Measurements from ENCODE around the gene NOP14. TPM values are rescaled to one million over a fixed set of nuclear protein-coding genes. Genes with fewer than 3 reads are reported as not detected.
"Not testable (repeated sequence)": the region's sequence is repeated elsewhere in the genome, so short reads cannot be mapped to it uniquely, and the experiment has no call there.

The NOP14 gene
- total RNA-seq, 1 donor, result 11.3 TPM

DNA sequence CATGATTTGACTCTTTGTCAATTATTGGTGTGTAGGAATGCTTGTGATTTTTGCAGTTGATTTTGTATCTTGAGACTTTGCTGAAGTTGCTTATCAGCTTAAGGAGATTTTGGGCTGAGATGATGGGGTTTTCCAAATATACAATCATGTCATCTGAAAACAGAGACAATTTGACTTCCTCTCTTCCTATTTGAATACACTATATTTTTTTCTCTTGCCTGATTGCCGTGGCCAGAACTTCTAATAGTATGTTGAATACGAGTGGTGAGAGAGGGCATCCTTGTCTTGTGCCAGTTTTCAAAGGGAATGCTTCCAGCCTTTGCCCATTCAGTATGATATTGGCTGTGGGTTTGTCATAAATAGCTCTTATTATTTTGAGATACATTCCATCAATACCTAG is 44.9 kb downstream of the NOP14 start:
- DNase-seq (ENCODE audit: low read depth in 2 of 3, low spot score in 2 of 3), result not testable (repeated sequence)

DNA sequence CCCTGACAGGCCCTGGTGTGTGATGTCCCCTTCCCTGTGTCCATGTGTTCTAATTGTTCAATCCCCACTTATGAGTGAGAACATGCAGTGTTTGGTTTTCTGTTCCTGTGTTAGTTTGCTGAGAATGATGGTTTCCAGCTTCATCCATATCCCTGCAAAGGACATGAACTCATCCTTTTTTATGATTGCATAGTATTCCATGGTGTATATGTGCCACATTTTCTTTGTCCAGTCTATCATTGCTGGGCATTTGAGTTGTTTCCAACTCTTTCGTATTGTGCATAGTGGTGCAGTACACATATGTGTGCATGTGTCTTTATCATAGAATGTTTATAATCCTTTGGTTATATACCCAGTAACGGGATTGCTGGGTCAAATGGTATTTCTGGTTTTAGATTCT is 46.5 kb downstream of the NOP14 start:
- DNase-seq (ENCODE audit: low read depth in 2 of 3, low spot score in 2 of 3), result not testable (repeated sequence)

DNA sequence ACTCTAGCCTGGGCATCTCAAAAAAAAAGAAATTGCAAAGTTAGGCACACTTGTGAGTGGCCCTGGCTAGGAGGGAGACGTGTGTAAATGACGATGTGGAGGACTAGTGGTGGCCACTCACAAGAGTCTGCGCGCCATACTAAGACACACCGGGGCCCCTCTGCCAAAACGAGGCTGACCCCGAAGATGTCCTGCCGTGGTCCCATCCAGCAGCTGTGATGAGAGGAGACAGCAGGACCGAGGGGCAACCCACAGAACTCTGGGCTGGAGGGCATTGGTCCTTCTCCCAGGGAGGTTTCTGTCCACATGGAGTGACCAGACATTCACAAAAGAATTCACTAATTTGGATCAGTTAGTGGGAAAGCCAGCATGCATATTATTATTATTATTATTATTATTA is 47.4 kb downstream of the NOP14 start:
- no peak for DNase-seq (ENCODE audit: low read depth in 2 of 3, low spot score in 2 of 3)

DNA sequence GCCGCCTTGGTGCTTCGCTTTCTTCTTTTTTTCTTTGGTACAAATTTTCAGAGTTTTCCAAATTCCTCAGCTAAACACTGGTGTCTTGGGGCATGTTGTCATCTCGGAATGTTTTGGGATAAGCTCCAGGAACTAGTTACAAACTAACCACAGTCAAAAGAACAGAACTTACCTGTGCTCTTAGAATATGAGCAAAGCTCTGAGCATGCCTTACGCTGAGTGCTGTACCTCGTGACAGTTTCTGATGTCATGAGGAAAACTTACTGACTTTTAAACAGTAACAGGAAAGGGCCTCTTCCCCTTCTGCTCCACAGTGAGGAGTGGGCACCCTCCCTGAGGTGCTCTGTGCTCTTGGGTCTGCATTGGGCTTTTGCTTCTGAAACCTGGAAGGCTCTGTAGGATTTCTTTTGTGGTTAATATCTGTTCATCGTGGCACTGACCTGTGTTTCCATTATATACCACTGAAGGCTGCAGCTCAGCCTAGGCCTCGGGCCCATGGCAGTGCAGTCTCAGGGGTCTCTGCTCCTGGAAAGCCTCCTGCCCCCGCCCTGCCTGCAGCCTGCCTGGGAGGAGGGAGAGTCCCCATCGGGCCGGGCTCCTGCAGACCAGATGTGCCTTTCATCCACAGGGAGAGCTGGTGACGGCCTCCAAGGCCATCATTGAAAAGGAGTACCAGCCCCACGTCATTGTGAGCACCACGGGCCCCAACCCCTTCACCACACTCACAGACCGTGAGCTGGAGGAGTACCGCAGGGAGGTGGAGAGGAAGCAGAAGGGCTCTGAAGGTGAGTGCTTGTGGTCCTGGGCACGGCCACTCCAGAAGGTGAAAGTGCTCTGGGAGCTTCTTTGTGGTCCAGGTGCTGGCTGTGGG is 48.7 kb downstream of the NOP14 start:
- DNase-seq (ENCODE audit: low read depth in 2 of 3, low spot score in 2 of 3), result peak in 2 of 3 donors; percentile 42 to 78

DNA sequence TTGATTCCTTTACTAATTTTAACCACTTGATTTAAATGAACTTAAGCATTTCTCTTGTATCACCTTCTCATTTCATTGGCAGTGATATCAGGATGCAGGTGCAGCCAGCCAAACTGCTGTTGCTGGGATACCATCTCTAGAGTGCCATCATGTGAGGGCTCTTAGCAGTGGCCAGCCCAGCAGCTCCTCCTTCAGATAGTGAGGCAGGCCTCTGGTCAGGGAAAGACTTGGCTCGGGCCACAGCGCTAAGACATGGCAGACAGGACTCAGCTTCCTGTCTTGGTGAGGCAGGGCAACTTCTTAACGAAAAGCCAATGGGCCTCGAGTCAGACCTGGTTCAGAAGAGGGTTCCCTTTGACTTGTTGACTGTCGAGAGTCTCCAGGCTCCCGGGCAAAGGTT is 50.0 kb downstream of the NOP14 start:
- DNase-seq (ENCODE audit: low read depth in 2 of 3, low spot score in 2 of 3), result no peak

DNA sequence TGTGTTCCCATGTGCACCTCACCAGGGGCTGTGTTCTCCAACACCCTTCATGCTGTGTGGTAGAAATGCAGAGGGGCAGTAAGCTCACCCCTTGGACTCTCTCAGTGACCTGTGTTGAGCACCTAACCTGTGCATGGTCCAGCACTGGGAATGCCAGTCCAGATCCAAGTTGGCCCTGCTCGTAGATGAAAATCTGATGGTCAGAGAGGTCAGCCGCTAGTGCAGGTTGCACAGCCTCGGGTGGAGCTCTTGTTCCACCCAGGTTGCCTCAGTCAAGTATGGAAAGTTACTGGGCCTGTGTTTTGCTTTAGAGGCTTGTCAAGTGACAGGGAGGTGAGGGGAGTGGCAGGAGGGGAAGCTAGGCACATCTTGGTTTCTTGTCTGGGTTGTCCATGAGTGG is 51.3 kb downstream of the NOP14 start:
- no peak for DNase-seq (ENCODE audit: low read depth in 2 of 3, low spot score in 2 of 3)

DNA sequence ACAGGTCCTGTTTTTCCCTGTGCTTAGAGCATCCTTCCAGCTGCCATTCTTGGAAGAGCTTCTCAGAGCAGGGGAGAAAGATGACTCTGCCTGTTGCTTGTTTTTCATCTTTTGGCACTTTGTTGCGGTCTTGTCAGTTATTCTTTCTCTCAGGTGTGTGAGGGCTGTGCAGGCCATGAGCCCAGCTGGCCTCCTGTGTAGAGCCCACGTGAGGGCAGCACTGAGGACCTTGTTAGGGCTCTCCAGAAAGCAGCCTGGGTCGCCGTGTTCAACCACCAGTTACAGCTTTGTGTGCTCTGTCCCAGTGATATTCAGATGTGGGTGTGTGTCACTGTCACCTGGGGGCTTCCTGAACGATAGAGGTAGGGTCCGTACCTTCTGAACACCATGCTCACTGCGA is 52.8 kb downstream of the NOP14 start:
- no peak for DNase-seq (ENCODE audit: low read depth in 2 of 3, low spot score in 2 of 3)

DNA sequence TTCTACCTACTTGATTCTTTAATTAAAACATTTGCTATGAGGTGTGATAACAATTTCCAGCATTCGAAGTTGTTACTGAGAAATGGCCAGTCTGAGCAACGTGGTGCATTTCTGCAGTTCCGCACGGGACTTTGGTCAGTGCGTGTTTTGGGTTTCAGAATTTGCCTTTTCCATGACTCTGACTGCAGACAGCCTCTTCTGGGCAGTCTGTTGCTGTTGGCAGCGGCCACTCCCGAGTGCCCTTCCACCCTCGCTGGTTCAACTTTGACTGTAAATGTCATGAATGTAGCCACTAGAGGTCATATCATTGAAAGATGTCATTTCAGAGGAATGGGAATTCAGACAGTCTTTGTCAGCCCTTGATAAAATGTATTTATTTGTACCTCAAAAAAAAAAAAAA is 53.6 kb downstream of the NOP14 start:
- DNase-seq (ENCODE audit: low read depth in 2 of 3, low spot score in 2 of 3), result no peak

DNA sequence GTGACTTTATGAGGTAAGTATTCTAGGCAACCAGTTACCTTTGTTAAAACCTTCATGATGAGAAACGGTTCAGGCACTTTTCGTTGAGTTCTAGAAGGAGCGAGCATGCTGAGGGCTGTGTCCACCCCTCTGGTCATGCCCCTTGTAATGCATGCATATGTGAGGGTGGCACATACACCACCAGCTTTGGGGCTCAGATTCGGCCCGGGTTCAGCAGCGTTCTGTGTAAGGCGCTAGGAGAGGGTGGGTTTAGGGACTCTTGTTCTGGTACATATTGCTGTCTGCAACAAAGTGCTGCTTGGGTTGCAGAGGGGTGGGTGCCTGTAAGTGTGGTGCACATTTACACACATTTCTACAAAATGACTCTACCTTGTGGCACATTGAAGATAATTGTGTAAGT is 54.5 kb downstream of the NOP14 start:
- DNase-seq (ENCODE audit: low read depth in 2 of 3, low spot score in 2 of 3), result no peak

DNA sequence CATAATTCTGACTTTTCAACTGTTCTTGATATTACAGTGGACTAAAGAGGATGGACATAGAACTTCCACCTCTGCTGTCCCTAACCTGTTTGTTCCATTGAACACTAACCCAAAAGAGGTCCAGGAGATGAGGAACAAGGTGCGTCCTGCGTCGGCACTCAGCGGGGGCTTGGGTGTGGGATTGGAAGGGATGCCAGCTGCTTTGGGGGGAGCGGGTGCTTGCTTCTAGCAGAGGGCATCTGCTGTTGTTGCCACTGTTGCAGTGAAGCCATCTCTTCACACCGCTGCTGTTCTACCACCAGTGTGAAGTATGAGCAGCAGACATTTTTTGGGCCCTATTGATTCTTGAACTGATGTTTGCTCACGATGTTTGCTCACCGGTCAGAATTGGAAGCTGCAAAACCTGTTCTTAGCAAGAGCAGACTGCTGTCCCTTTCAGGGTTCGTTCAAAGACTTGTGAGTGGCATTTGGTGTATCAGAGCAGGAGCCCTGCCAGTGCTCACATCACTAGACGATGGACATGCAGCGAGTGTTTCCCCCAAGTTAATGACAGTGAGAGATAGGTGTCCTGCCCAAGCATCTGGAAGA is 55.4 kb downstream of the NOP14 start:
- DNase-seq (ENCODE audit: low read depth in 2 of 3, low spot score in 2 of 3), result no peak

DNA sequence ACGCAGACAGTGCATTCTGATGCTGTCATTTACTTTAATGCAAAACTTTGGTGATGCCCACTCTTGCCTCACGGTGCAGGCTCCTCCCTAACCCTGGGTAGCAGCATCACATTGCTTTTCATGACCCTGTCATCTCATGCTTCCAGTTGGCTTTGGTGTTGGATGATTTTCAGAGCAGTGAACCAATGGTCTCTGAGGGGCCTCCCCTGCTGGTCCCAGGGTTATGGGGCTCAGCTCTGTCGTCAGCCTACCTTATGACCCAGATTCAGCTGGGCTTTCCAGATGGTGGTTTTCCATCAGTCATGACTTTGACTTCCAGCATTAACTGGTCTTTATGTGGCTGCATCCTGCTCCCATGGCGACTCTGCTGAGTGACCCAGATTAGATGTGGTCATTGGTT is 56.0 kb downstream of the NOP14 start:
- no peak for DNase-seq (ENCODE audit: low read depth in 2 of 3, low spot score in 2 of 3)

DNA sequence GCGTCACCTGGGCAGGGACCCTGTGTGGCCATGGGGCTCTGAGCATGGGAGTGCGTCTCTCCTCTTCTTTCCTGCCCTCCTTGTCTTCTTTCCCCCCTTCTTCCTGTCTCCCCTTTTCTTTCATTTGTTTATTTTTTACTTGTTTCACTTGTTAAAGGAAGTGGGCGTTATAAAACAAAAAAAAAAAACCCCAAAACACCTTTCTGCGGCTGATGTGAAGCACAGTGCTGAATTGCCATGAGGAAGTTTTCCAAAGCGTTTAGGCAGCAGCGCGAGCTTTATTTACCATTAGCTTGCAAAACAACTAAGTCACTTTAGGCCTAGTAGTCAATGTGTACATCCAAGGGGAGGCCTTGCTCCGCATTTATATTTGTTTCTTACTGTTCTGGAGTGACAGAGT is 57.0 kb downstream of the NOP14 start:
- DNase-seq (ENCODE audit: low read depth in 2 of 3, low spot score in 2 of 3), result no peak

DNA sequence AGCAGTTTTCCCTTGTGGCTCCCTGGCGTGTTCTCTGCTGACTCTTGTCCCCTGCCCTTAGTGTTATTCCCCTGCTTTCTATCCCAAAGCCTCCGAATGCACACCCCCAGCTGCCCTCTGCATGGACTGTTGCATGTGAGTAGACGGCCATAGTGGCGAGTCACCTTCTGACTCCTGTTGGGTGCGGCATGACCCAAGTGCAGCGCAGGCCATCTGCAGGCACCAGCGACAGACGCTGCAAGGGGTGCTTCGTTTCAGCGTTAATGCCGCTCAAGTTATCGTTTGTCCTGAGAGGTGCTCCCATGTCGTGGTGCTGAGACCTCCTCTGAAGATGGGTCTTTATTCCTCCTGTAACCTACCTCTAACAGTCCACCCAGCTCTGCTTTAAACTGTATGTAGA is 57.7 kb downstream of the NOP14 start:
- DNase-seq (ENCODE audit: low read depth in 2 of 3, low spot score in 2 of 3), result no peak

DNA sequence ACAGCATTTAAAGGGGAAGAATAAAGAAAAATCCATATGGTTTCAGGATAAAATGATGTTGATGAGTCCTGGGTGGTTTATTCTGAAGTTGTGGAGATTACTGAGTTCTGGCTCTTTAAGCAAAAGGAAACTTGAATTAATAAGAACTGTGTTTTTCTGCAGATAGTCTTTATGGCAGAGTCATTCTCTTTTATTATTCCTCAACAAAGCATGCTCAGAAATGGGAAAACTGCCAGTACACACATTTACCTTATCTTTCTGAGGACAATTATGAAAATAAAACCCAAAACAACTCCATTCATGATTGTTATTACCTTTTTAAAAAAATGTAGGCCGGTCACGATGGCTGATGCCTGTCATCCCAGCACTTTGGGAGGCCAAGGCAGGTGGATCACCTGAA is 61.1 kb downstream of the NOP14 start:
- no peak for DNase-seq (ENCODE audit: low read depth in 2 of 3, low spot score in 2 of 3)

DNA sequence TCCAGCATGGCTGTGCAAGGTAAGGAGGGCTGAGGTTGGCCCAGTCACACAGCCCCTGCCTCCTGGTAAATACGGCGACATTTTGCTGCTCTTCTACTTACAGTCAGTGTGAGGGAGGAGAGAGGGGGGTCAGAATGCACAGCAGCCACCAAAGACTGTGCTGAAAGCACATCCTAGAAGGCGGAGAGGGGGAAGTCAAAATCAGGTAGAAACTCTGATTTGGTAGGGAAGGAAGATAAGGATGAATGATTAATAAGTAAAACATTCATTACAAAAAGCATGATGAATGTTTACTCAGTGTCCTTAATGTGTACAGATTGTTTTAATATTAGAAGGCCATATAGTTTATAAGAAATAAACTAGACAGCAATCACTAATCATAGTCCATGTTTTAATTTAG is 62.0 kb downstream of the NOP14 start:
- no peak for DNase-seq (ENCODE audit: low read depth in 2 of 3, low spot score in 2 of 3)

DNA sequence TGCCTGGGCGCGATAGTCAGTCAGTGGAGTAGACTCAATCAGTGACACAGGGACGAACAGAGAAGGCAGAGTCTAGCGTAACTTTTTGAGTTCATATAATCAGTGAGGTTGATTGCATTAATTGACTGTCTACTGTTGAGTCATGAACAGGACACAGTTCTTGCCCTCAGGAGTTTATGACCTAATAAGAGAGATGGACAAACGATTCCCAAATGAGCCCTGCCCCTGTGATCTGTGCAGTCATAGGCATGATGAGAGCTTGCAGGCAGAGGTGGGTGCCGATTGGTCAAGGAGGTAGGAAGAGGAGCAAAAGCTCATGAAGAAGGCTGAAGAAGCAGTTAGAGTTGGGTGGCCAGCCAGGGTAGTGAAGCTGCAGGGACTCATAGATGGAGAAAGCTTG is 62.5 kb downstream of the NOP14 start:
- DNase-seq (ENCODE audit: low read depth in 2 of 3, low spot score in 2 of 3), result no peak

DNA sequence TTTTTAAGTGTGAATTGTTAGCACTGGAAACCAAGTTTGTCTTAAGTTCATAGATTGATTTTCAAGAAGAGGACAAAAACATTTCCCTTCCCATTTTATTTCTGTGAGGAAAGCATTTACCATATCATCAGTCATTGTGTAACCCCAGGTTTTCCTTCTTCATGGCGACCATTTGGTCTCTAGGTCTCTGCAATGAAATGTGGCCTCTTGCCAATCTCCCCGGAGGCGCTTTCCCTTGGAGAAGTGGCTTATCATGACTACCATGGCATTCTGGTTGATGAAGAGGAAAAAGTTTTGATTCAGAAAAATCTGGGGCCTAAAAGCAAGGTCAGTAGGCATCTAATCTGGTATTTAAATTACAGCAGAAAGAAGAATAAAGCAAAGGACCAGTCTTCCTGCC is 65.2 kb downstream of the NOP14 start:
- no peak for DNase-seq (ENCODE audit: low read depth in 2 of 3, low spot score in 2 of 3)

DNA sequence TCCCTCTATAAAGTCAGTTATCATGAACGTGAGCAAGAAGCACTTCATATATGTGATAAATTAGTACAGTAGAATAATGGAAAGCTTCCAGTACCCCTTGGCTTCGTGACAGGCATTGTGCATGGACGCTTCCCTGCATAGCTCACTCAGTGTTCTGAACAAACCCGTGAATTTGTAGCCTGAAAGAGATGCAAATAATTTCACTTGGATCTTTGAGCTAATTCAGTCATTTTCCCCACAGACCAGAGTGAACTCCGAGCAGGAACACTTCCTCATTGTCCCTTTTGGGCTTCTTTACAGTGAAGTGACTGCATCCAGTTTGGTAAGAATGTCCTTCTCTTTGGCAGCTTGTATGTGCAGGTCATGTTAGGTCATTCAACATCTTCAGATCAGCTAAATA is 69.4 kb downstream of the NOP14 start:
- no peak for DNase-seq (ENCODE audit: low read depth in 2 of 3, low spot score in 2 of 3)

DNA sequence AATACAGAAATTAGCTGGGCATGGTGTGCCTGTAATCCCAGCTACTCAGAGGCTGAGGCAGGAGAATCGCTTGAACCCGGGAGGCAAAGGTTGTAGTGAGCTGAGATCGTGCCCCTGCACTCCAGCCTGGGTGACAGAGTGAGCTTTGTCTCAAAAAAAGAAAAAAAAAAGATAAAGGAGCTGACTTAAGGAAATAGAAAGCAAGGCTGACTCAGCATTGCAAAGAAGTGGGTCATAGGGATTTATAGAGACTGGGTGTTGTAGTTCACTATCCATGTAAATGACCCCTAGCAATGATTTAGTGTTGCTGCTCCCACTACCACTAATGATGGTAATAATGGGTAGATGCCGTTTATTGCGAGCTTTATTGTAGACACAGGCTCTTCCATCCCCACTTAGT is 71.9 kb downstream of the NOP14 start:
- no peak for DNase-seq (ENCODE audit: low read depth in 2 of 3, low spot score in 2 of 3)

DNA sequence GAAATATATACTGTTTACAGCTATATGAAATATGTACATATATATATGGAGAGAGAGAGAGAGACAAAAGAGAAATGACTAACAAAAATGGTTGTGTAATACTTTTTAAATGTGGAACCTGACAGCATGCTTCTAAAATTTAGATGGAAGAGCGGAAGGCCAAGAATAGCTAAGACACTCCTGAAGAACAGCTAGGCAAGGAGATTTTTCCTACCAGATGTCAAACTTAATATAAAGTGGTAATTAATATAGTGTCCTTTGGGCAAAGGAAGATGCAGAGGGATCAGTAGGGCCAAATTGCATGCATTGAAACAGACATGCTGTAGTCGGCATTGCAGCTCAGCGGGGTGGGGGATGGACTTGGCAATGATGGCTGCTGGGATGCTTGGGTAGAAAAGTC is 74.3 kb downstream of the NOP14 start:
- DNase-seq (ENCODE audit: low read depth in 2 of 3, low spot score in 2 of 3), result no peak

Measured in hematopoietic multipotent progenitor cell (in vitro differentiated cells).